DND-41 (cell line): ENCODE data around the gene RANBP17.
A peak's percentile ranks its signal among the peaks of the same experiment; 100 is the strongest.

Experiments
- ATAC-seq: fragments of 200-7000 bp; cut with Tn5 transposase; 3 replicates; pipeline ENCODE4 v1.9.1; 2021; ENCODE audit warnings: low read depth; ENCODE audit not compliant: insufficient read depth
- DNase-seq: peaks from one replicate; pipeline ENCODE4 v3.0.0-alpha.2; 2020
- H2AFZ ChIP-seq: 2 replicates; pipeline ENCODE4 v1.6.0; 2012; ENCODE audit warnings: low read depth, low read length
- H3K27ac ChIP-seq: 2 replicates; pipeline ENCODE4 v1.5.1; 2012; ENCODE audit warnings: low read length, inconsistent platforms
- H3K27me3 ChIP-seq: fragments of 200-600 bp; sonication (generic); 2 replicates; pipeline ENCODE4 v1.6.0; 2012; ENCODE audit warnings: low read length, mild to moderate bottlenecking, inconsistent platforms; ENCODE audit not compliant: insufficient read depth, poor library complexity
- H3K36me3 ChIP-seq: 2 replicates; pipeline ENCODE4 v1.5.1; 2012; ENCODE audit warnings: low read length, inconsistent platforms; ENCODE audit not compliant: insufficient read depth
- H3K4me1 ChIP-seq: 2 replicates; pipeline ENCODE4 v1.5.1; 2012; ENCODE audit warnings: mild to moderate bottlenecking, low read length; ENCODE audit not compliant: insufficient read depth
- H3K4me2 ChIP-seq: 2 replicates; pipeline ENCODE4 v1.6.0; 2012; ENCODE audit warnings: mild to moderate bottlenecking, moderate library complexity, low read length, inconsistent platforms; ENCODE audit not compliant: insufficient read depth
- H3K4me3 ChIP-seq, 2 experiments: fragments of 200-600 bp in 1 of 2; shearing (Covaris generic) in 1 of 2; 2 replicates each; pipeline ENCODE4 v1.5.1; 2012 to 2016; ENCODE audit warnings: inconsistent platforms in 2 of 2, low read length in 2 of 2, mild to moderate bottlenecking in 2 of 2, low read depth in 1 of 2, moderate library complexity in 1 of 2
- H3K79me2 ChIP-seq: 2 replicates; pipeline ENCODE4 v1.6.0; 2012; ENCODE audit warnings: low read length, inconsistent platforms; ENCODE audit not compliant: insufficient read depth
- H3K9ac ChIP-seq: 2 replicates; pipeline ENCODE4 v1.6.0; 2012; ENCODE audit warnings: low read depth, mild to moderate bottlenecking, inconsistent platforms, low read length, moderate library complexity
- H3K9me3 ChIP-seq: 2 replicates; pipeline ENCODE4 v1.5.1; 2012; ENCODE audit warnings: low read length, moderate library complexity, mild to moderate bottlenecking, inconsistent platforms; ENCODE audit not compliant: insufficient read depth, severe bottlenecking
- H4K20me1 ChIP-seq: 2 replicates; pipeline ENCODE4 v1.6.0; 2012; ENCODE audit warnings: low read length; ENCODE audit not compliant: insufficient read depth
- CTCF ChIP-seq: IDR thresholded peaks from 2 replicates; pipeline ENCODE4 v1.5.1; 2012; ENCODE audit warnings: borderline replicate concordance, low read length, moderate library complexity, mild to moderate bottlenecking; ENCODE audit not compliant: poor library complexity, severe bottlenecking; ENCODE audit errors: extremely low read depth
- EZH2 ChIP-seq: IDR thresholded peaks from 3 replicates; pipeline ENCODE4 v1.6.1; 2012; ENCODE audit warnings: borderline replicate concordance, low read depth, mild to moderate bottlenecking, moderate library complexity, low read length, inconsistent platforms; ENCODE audit not compliant: severe bottlenecking

Gene RANBP17

GRCh38 chr5:171314728-171315385, 453.0 kb downstream of the RANBP17 start:
- DNase-seq (peak; percentile 15), ATAC-seq (no peak)
- Histone ChIP-seq H3K9ac (peak overlapping the region; percentile 96; the same call in 1 of the 2 replicates), H3K79me2 (peaks cover 66% of the 10 kb centered on the region), H3K4me2 (peak overlapping the region; percentile 69), H3K27ac (peak overlapping the region; percentile 2; the same call in 1 of the 2 replicates), H3K4me1 (peaks cover 30% of the 10 kb centered on the region), H2AFZ (no peak overlapping the region), H3K9me3 (peaks cover 2% of the 10 kb centered on the region), H3K4me3 (peak overlapping the region in 1 of 2 experiments; percentile 42; a peak in 2 of 4 replicates), H3K27me3 (no peaks in the 10 kb centered on the region), H4K20me1 (peaks cover 66% of the 10 kb centered on the region), H3K36me3 (peaks cover 79% of the 10 kb centered on the region)
- TF ChIP-seq CTCF: no peak

- Histone ChIP-seq H3K79me2 (peaks cover 61% of the 10 kb centered on the region), H4K20me1 (peaks cover 65% of the 10 kb centered on the region), H3K36me3 (peaks cover 74% of the 10 kb centered on the region), H2AFZ (no peak overlapping the region), H3K4me2 (peak overlapping the region; percentile 69), H3K9me3 (peaks cover 2% of the 10 kb centered on the region), H3K27me3 (no peaks in the 10 kb centered on the region), H3K9ac (peak overlapping the region; percentile 96; the same call in 1 of the 2 replicates), H3K4me3 (no peak overlapping the region; a peak in 1 of 4 replicates), H3K4me1 (peaks cover 30% of the 10 kb centered on the region), H3K27ac (no peak overlapping the region)
- DNase-seq (no peak), ATAC-seq (no peak)
- TF ChIP-seq CTCF (no peak), EZH2 (no peak)
Observed at GRCh38 chr5:171315386-171315891, 453.6 kb downstream of the RANBP17 start.

GRCh38 chr5:171315925-171316257, 454.1 kb downstream of the RANBP17 start:
- H3K27ac ChIP-seq: no peak overlapping the region
- H3K9ac ChIP-seq: no peak overlapping the region; the same call in 1 of the 2 replicates
- H2AFZ ChIP-seq: no peak overlapping the region
- peaks cover 69% of the 10 kb centered on the region for H3K36me3 ChIP-seq
- H3K9me3 ChIP-seq: no peaks in the 10 kb centered on the region
- H3K4me3 ChIP-seq: no peak overlapping the region
- no peak for TF ChIP-seq CTCF
- no peak for TF ChIP-seq EZH2
- peaks cover 60% of the 10 kb centered on the region for H4K20me1 ChIP-seq
- H3K4me1 ChIP-seq: peaks cover 30% of the 10 kb centered on the region
- H3K79me2 ChIP-seq: peaks cover 56% of the 10 kb centered on the region
- ATAC-seq: no peak
- peak; percentile 24 for DNase-seq
- H3K27me3 ChIP-seq: no peaks in the 10 kb centered on the region
- peak overlapping the region; percentile 69; the same call in 1 of the 2 replicates for H3K4me2 ChIP-seq
